ENCODE results near the gene LRSAM1. TPM values are rescaled to one million over a fixed set of nuclear protein-coding genes. Genes with fewer than 3 reads are reported as not detected.

LRSAM1 gene
- total and polyA plus RNA-seq, 9 of the 15 experiments (the other 6 are each of a cell fraction or from before 2014, with no cell fraction given) = 0.07 to 16.2 (median 4.7) TPM

DNA sequence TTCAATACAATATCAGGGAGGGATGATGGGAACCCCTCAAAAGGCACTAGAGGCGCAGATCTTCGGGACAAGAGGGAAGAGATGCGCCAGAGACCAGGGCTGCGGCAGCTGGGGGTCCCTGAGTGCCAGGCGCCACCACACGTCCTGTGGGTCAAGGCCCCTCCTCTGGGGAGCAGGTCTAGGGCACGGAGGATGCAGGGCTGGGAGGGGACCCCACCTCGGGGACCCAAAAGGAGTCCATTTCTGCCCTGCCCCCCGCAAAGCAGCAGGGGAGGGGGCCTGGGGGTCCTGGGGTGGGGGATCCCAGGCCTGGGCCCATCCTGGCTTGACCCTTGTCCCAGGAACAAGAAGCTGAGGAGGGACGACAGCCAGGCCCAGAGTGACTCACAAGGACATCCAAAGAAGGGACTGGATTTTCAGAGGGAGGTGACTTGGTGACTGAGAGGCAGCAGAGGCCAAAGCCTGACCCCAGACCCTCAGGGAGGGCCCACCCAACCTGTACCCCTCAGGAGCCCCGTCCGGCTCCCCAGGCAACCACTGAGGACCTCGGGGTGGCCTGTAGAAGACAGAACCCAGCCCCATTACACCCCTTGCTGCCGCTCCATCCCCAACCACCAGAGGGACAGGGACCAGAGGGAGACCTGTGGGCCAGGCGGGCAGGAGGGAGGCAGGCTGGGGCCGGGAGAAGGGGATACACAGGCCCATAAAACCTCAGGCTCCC, 54.2 kb downstream of the LRSAM1 start (continued):
- TF ChIP-seq SMAD4 (CRISPR knock-in tag; conservative IDR thresholded peaks at IDR 0.05) = no peak
- TF ChIP-seq, protein P1, sequence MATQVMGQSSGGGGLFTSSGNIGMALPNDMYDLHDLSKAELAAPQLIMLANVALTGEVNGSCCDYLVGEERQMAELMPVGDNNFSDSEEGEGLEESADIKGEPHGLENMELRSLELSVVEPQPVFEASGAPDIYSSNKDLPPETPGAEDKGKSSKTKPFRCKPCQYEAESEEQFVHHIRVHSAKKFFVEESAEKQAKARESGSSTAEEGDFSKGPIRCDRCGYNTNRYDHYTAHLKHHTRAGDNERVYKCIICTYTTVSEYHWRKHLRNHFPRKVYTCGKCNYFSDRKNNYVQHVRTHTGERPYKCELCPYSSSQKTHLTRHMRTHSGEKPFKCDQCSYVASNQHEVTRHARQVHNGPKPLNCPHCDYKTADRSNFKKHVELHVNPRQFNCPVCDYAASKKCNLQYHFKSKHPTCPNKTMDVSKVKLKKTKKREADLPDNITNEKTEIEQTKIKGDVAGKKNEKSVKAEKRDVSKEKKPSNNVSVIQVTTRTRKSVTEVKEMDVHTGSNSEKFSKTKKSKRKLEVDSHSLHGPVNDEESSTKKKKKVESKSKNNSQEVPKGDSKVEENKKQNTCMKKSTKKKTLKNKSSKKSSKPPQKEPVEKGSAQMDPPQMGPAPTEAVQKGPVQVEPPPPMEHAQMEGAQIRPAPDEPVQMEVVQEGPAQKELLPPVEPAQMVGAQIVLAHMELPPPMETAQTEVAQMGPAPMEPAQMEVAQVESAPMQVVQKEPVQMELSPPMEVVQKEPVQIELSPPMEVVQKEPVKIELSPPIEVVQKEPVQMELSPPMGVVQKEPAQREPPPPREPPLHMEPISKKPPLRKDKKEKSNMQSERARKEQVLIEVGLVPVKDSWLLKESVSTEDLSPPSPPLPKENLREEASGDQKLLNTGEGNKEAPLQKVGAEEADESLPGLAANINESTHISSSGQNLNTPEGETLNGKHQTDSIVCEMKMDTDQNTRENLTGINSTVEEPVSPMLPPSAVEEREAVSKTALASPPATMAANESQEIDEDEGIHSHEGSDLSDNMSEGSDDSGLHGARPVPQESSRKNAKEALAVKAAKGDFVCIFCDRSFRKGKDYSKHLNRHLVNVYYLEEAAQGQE (IDR thresholded peaks at IDR 0.05; ENCODE audit: borderline replicate concordance) = peak; percentile 14; the same call in 1 of the 2 replicates
- TF ChIP-seq, protein P1 (CRISPR knock-in tag; IDR thresholded peaks at IDR 0.05; ENCODE audit: low read depth) = no peak
- no peak for TF ChIP-seq ILF3 (IDR thresholded peaks at IDR 0.05; ENCODE audit: borderline replicate concordance)
- TF ChIP-seq ZNF174 (CRISPR knock-in tag; IDR thresholded peaks at IDR 0.05) = no peak
- TF ChIP-seq, protein P2, sequence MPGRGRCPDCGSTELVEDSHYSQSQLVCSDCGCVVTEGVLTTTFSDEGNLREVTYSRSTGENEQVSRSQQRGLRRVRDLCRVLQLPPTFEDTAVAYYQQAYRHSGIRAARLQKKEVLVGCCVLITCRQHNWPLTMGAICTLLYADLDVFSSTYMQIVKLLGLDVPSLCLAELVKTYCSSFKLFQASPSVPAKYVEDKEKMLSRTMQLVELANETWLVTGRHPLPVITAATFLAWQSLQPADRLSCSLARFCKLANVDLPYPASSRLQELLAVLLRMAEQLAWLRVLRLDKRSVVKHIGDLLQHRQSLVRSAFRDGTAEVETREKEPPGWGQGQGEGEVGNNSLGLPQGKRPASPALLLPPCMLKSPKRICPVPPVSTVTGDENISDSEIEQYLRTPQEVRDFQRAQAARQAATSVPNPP (IDR thresholded peaks at IDR 0.05; ENCODE audit: borderline replicate concordance, insufficient read depth, insufficient read length) = no peak
- TF ChIP-seq FOXP1 (CRISPR knock-in tag; IDR thresholded peaks at IDR 0.05) = no peak
- TF ChIP-seq, protein P3, sequence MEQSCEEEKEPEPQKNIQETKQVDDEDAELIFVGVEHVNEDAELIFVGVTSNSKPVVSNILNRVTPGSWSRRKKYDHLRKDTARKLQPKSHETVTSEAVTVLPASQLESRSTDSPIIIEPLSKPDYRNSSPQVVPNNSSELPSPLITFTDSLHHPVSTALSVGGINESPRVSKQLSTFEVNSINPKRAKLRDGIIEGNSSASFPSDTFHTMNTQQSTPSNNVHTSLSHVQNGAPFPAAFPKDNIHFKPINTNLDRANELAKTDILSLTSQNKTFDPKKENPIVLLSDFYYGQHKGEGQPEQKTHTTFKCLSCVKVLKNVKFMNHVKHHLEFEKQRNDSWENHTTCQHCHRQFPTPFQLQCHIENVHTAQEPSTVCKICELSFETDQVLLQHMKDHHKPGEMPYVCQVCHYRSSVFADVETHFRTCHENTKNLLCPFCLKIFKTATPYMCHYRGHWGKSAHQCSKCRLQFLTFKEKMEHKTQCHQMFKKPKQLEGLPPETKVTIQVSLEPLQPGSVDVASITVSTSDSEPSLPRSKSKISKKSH (CRISPR knock-in tag; IDR thresholded peaks at IDR 0.05) = no peak
- no peak for TF ChIP-seq PTRF (tag; IDR thresholded peaks at IDR 0.05)
- TF ChIP-seq ZNF644 (tag; IDR thresholded peaks at IDR 0.05; ENCODE audit: low read depth) = no peak
- no peak for TF ChIP-seq BMI1 (IDR thresholded peaks at IDR 0.05; ENCODE audit: low read length)
- TF ChIP-seq TCF3 (CRISPR knock-in tag; IDR thresholded peaks at IDR 0.05) = no peak
- TF ChIP-seq, protein P4, sequence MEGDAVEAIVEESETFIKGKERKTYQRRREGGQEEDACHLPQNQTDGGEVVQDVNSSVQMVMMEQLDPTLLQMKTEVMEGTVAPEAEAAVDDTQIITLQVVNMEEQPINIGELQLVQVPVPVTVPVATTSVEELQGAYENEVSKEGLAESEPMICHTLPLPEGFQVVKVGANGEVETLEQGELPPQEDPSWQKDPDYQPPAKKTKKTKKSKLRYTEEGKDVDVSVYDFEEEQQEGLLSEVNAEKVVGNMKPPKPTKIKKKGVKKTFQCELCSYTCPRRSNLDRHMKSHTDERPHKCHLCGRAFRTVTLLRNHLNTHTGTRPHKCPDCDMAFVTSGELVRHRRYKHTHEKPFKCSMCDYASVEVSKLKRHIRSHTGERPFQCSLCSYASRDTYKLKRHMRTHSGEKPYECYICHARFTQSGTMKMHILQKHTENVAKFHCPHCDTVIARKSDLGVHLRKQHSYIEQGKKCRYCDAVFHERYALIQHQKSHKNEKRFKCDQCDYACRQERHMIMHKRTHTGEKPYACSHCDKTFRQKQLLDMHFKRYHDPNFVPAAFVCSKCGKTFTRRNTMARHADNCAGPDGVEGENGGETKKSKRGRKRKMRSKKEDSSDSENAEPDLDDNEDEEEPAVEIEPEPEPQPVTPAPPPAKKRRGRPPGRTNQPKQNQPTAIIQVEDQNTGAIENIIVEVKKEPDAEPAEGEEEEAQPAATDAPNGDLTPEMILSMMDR (IDR thresholded peaks at IDR 0.05 in 2 of 3, conservative IDR thresholded peaks at IDR 0.05 in 1 of 3; ENCODE audit: insufficient read depth in 2 of 3, low read depth in 1 of 3, low read length in 3 of 3) = peak; percentile 60 to 74 (median 67)
- no peak for TF ChIP-seq TAL1 (IDR thresholded peaks at IDR 0.05)
- no peak for TF ChIP-seq TAF9B (IDR thresholded peaks at IDR 0.05; ENCODE audit: partially characterized antibody)
- no peak for TF ChIP-seq SMAD2 (IDR thresholded peaks at IDR 0.05; ENCODE audit: low read depth, low read length)

All from K562 (cell line).